ENCODE results near the gene PPP6R2.

DNA sequence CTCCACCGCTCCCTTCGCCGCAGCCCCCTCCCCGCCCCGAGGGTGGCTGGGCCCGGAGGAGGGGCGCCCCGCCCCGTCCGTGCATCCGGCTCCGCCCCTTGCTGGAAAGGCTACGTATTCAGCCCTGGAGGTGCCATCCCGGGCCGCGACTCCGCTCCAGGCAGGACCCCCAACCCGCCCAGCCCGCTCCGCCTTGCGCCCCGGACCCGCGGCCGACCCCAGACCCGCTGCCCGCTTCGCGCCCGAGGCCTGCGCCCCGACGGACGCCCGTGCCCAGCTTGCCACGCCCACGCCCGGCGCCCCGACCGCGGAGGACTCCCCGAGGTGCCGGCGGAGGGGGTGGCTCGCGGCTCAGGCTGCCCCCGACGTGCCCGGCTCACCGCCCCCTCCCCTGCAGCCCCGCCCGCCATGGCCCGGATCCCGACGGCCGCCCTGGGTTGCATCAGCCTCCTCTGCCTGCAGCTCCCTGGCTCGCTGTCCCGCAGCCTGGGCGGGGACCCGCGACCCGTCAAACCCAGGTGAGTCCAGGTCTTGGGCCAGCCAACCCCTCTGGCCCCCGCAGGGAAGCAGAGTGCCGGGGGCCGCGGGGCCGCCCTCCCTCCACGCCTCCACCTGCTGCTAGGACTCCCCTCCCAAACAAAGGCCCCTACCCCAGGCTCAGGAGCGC, 138.4 kb downstream of the PPP6R2 start, which contains the start of gene ADM2:
- no peak for TF ChIP-seq CTCF (IDR thresholded peaks at IDR 0.05)
- TF ChIP-seq POLR2A (IDR thresholded peaks at IDR 0.05), result no peak
